ENCODE measurements around the gene UNC13B.
"Not testable (repeated sequence)": the region's sequence is repeated elsewhere in the genome, so short reads cannot be mapped to it uniquely, and the experiment has no call there.

The UNC13B gene

DNA sequence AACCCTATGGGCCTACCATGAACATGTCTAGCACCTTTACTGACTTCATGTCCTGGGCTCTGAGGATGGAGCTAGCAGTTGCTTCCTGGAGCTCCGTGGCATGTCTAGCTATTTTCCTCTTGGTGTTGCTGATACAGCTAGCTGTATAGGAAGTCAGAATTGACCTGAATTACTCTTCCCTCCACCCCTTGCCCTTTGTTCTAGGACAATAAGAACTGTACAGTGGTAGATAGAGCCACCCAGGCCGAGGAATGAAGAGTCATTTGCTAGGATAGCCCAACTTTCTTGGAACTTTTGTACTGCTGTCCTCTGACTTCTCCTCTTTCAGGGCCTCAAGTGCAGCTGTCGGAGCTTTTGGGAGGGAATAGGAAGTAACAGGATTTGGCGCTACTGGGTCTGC lies 218.2 kb downstream of the UNC13B start:
- no peak for DNase-seq (ENCODE audit: low spot score)

DNA sequence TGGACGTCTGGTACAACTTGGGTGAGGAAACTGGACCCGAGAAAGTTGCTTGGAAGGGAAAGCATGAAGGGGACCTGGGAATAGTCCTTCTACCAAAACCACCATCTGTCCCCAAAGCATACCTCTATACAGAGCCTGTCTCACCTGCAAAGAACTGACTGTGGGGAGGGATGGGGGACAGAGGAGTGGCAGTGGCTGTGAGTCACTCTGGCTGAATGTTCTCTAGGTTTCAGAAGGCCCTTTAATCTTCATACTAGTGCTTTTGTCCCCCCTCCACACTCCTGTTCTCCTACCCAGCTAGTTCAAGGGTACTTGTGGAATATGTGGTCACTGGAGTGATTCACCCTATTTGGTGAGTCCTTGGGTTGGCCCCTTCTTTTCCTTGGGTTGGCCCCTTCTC lies 218.8 kb downstream of the UNC13B start:
- DNase-seq (ENCODE audit: low spot score): no peak

DNA sequence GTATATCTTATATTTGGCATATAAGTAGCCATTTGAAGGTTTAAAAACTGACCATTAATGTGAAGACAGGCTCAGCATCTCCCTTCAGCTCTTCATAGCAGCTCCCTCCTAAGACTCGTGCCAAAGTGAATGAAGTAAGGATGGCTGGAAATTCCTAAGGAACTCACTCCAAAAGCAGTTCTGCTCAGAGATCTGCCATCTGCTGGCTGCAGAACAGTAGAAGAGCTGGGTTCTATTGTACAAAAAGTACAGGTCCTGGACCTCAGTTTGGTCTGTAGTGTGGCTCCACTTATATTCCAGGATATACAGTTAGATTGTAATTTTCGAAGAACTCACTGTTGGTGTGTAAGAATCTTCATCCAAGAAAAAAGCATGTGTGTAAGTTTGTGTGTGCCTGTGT lies 223.2 kb downstream of the UNC13B start:
- no peak for DNase-seq (ENCODE audit: low spot score)

DNA sequence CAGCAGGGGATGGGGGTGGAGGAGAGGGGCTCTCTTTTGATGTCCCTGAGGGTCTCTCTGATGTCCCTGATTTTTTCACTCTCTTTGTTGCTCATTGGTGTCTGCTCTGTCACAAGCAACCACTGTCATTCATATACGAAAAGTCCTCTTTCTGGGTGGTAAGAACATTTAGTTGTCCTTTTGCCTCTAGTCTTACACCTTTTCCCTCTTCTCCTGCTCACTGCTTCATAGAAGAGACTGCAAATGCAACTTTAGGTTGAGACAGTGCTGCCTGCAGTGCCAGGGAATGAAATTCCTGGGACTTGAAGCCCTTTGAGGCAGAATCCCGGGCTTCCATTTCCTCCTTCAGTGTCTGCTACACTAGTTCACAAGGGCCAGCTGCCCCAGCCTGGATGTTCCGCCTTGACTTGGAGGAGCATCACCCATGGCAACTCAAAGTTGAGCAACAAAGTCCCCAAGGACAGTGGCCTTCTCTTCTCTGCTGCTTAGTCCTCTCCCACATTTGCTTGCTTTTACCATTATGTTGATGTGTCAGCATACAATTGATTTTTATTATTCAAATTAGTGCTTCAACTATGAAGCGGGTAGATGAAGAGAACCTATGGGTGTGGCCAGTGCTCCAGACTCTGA lies 233.4 kb downstream of the UNC13B start:
- no peak for DNase-seq (ENCODE audit: low spot score)

DNA sequence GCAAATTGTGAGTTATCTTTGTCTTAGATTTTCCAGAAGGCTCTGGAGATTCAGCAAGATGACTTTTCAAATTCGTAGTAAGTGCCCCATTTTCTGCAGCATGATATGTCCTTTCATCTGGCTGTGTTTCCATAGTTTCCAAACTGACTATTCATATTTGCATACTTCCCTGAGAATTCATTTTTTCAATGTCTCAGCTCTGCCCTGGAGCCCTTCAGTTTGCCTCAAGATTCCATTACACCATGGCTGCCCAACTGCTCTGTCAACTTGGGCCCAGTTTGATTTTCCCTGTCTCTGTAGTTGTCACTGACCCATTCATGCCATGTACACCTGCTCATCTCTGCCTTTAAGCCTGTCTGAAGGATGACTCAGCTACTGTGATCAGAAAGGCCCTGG lies 233.9 kb downstream of the UNC13B start:
- no peak for DNase-seq (ENCODE audit: low spot score)

DNA sequence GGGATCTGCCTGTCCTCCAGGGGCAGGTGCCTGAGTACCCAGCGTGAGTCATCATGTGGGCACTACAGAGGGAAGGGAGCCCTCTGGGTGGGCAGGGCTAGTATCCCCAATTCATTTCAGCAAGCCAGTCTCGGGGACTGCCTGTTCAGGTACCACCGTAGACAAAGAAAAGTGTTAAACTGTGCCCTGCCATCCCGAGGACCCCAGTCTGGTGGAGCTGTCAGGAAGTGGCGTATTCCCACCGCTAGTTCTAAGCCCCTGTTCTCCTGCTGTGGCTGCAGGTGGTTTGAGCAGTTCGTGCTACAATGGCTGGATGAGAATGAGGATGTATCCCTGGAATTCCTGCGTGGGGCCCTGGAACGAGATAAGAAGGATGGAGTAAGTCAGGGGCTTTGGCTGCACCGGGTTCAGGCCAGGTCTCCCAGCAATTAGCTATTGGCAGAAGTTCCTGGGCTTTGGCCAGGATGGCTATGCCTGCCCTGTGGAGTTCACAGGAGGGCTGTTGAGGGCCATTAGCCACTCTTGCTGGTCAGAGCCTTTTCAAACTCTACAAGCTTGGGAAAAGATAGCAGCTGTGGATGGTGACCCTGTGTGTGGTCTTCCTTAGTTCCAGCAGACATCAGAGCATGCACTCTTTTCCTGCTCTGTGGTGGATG lies 234.9 kb downstream of the UNC13B start:
- DNase-seq (ENCODE audit: low spot score): no peak

DNA sequence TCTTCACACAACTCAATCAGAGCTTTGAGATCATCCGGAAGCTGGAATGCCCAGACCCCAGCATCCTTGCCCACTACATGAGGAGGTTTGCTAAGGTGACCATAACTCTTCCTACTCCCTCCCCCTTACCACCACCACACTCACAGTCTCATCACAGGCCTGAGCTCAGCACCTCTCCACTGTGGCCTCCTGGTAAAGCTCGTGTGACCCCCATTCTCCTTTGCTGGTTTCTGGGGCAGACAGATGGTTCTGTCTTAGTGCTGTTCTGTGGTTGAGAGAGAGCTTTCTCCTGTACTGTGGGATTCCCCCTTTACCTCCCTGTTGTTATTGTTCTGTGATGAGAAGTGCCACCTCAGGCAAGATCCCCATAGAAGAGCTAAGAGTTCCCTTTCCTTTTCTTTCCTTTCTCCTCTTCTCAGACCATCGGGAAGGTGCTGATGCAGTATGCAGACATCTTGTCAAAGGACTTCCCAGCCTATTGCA lies 235.4 kb downstream of the UNC13B start:
- DNase-seq (ENCODE audit: low spot score): no peak

DNA sequence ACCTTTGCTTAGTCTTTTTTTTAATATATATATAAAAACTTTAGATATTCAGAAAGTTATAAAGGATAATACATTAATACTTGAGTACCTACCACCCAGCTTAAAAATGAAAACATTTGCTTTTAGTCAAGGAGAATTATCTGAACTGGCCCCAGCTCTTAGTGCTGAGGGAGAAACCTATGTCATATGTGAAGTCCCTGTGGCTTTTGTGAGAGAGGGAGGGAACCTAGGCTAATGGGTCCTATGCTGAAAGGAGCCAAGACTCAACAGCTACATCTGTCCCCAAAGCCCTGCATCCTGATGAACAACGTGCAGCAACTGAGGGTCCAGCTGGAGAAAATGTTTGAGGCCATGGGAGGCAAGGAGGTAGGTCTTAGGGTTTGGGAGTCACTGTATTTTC lies 236.1 kb downstream of the UNC13B start:
- no peak for DNase-seq (ENCODE audit: low spot score)

DNA sequence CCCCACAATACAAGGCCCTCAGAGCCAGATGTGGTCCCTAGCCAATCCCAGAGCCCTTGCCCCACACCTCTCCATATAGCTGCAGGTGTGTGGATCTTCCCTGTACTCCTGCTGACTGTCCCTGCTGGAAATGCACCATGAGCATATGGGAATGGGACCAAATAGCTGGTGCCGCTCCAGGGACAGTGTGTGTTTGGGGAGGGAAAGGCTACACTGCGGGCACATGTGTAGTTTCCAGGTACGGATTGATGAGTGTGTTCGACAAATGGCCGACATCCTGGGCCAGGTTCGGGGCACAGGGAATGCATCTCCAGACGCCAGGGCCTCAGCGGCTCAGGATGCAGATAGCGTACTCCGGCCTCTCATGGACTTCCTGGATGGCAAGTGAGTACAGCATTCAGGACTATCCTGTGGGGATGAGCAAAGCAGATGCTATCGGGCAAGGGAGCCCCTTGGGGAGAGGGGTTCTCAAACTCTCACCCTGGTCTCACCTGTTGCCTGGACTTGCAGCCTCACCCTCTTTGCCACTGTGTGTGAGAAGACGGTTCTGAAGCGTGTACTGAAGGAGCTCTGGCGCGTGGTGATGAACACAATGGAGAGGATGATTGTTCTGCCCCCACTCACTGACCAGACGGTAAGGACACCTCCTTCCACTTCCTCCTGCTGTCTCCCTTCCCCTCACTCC lies 237.0 kb downstream of the UNC13B start:
- no peak for DNase-seq (ENCODE audit: low spot score)

DNA sequence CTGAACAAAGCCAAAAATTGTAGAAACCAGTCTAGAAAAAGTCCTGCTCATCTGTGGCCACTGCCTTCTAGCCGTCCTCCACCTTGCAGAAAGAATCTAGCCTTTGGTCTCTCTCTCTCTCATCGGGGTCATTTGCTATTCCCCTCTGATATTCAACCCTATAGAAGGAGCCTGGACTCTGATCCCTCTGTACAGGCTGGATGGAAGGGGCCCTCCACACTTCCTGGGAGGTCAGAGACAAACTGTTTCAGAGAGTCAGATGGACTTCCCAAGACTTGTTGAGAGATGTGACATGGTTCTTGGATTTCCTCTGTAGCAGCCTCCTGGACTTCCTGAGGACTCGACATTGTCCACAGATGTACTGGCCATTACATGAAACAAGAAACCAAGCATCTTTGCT lies 243.1 kb downstream of the UNC13B start:
- DNase-seq (ENCODE audit: low spot score): no peak

DNA sequence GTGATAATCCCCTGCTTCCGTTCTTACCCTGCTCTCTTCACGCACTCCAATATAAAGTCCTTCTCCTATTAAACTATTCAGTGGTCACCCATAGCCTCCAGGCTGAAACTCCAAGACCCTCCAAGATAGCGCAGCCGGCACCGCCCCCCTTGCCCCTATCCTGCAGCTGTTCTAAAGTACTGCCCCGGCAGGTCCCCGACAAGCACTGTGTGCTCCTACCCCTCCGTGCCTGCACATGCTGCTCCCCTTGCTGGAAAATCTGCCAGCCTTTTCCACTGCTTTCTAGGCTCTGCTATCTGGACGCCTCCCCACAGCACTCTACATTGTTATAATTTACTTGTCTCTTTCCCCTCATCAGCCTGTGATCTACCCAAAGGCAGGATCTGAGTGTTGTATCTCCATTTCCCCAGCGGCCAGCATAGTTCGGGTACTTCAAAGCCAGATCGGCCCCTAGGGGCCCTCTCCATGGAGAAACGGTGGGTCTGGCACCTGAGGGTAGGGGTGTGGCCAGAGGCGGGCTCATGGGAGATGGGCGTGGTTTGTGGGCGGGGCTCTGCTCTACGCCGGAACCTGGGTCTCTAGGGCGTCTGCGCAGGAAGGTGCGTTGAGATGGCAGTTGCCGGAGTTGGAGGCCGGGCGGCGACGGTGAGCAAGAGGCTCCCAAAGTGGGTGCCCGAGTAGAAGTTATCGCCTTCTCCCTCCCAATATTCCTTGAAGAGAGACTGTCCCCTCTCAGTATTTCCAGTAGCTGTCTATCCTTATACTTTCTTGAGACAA lies 244.6 kb downstream of the UNC13B start:
- DNase-seq (ENCODE audit: low spot score): no peak

DNA sequence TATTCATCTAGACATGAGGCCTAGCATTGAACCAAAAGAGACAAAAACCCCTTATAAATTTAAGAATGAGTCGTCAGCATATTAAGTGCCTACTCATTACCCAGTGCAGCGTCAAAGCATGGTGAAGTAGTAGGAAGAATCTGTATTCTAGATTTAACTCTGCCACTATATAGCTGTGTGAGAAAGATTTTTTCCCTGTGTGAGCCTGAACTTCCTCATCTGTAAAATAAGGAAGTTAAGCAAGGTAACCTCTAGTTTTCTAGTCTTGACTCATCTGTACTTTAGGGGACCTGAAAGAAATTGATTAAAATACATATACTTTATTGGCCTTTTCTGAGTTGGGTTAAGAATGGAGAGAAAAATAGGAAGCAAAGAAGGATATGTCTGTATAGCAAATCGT lies 246.0 kb downstream of the UNC13B start:
- no peak for DNase-seq (ENCODE audit: low spot score)

DNA sequence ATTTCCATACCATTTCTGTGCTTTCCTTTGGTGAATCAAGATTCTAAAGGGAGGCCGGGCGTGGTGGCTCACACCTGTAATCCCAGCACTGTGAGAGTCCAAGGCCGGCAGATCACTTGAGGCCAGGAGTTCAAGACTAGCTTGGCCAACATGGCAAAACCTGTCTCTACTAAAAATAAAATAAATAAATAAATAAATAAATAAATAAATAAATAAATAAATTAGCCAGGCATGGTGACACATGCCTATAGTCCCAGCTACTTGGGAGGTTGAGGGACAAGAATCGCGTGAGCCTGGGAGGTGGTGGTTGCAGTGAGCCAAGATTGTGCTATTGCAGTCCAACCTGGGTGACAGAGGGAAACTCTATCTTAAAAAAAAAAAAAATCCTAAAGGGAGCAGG lies 247.6 kb downstream of the UNC13B start:
- not testable (repeated sequence) for DNase-seq (ENCODE audit: low spot score)

DNA sequence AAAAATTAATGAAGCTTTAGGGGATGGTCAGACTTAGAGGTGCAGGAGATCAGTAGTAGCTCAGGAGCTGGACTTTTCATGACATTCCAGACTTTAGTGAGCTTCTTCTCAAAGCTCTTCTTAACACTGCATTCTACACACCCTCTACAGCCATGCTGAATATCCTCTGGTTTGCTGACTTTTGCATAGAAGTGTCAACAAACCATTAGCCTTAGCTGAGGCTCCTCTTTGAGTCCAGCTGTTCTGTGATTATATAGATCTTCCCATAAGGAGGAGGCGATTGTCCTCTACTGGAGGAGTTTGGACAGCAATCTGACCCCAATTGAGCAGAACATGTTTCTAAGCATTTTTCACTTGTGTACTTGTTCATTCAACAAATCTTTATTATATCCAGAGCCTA lies 253.1 kb downstream of the UNC13B start:
- no peak for DNase-seq (ENCODE audit: low spot score)

DNA sequence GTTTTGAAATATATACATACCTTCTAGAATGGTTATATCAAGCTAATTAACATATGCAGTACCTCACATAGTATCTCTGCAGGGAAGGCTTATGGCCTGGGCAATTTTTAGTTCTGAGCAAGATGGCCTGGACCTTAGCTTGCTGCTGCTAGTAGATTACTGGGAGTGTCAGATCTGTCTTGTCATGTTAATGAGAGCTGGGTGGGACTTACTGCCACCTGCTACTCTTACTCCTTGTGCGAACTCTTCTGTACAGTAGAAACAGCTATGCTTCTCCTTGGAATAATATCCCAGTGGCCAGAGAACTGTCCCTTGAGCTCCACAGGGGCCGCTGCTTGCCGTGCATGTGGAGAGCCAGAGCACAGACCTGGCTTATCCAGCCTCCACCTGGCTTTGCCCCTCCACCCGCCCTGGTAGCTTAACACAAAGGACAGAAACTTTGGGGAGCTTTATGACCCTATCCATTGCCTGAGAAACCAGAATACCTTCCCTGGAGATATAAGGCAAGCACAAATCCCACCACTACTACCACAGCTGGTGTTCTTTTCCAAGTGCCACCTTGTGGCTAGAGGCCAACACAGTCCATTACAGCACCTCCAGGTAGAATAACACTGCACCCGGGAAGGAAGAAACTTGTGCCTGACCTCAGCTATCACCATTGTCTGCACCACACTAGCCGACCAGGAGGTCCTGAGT lies 253.7 kb downstream of the UNC13B start:
- no peak for DNase-seq (ENCODE audit: low spot score)

DNA sequence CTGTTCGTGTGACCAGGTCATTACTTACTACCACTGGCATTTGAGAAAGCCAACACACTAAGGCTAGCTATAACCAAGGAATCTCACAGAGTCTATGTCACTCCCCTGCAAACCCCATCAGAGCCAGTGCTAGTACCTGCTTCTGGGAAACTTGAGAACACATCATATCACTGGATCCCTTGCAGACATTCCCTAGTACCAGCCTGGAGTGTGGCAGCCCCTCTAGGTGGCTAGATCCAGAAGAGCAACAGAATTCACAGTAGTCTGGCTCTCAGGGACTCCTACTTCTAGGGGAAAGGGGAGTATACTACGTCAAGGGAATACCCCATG lies 254.3 kb downstream of the UNC13B start:
- DNase-seq (ENCODE audit: low spot score): no peak

DNA sequence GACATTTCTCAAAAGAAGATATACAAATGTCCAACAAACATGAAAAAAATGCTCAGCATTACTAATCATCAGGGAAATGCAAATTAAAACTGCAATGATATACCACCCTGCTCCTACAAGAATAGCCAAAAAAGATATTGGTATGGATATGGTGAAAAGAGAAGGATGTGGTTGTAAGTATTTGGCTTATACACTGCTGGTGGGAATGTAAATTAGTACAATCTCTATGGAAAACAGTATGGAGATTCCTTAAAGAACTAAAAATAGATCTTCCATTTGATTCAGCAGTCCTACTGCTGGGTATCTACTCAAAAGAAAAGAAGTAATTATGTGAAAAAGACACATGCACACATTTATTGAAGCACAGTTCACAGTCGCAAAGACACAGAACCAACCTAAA lies 260.5 kb downstream of the UNC13B start:
- no peak for DNase-seq (ENCODE audit: low spot score)

DNA sequence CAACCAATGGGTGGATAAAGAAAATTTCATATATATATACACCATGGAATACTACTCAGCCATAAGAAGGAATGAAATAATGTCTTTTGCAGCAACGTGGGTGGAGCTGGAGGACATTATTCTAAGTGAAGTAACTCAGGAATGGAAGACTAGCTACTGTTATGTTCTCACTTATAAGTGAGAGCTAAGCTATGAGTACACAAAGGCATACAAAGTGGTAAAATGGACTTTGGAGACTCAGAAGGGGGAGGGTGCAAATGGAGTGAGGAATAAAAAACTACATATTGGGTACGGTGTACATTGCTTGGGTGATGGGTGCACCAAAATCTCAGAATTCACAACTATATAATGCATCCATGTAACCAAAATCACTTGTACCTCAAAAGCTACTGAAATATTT lies 260.9 kb downstream of the UNC13B start:
- no peak for DNase-seq (ENCODE audit: low spot score)

DNA sequence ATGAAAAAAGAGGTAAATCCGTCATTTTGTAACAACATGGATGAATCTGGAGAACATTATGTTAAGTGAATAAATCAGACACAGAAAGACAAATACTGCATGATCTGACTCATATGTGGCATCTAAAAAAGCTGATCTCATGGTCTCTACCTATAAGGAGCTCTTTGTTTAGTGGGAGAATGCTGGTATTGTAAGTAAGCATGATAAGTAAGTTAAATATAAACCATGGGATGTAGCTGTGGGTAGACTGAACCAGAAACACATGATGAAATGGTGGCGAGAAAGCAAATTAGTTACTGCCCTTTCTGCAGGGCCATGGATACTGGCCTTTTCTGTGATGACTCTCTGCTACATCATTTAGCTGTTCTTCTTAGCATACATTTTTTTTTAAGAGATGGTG lies 261.7 kb downstream of the UNC13B start:
- peak; percentile 95 for DNase-seq (ENCODE audit: low spot score)

DNA sequence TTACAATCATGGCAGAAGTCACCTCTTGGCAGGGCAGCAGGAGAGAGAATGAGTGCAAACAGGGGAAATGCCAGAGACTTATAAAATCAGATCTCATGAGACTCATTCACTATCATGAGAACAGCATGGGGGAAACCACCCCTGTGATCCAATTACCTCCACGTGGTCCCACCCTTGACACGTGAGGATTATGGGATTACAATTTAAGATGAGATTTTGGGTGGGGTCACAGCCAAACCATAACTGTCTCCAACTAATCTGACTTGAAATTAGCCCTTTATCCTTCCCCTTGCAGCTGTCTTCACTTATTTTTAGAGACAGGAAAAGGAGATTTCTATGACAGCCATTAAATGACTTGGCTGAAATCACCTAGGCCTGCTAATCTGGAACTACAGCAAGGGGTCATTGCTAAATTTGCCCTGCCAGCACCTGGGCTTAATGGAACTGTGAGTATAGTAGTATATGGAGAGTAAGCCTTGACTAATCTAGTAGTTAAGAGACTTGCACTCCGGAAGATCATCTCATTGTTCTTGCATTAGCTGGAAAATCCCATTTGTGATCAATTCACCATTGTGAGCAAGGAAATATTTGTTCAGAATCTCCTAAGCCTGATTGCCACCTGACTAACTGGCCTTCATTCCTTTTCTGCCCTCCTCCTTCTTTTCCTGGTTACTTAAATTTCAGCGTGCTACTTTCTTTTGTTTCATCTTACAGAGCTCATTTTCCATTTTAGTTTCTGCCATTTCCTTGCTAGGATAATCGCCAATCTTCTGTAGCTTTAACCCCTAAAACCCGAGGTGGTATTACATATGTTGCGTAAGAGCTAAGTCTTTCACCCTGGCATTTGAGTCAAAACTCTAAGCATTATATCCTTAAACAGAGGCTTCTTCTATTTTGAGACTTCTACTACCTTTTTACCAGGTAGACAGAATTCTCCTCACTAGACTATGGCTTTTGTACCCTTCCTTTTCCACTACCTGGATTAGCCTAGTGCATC lies 262.8 kb downstream of the UNC13B start:
- DNase-seq (ENCODE audit: low spot score): no peak

DNA sequence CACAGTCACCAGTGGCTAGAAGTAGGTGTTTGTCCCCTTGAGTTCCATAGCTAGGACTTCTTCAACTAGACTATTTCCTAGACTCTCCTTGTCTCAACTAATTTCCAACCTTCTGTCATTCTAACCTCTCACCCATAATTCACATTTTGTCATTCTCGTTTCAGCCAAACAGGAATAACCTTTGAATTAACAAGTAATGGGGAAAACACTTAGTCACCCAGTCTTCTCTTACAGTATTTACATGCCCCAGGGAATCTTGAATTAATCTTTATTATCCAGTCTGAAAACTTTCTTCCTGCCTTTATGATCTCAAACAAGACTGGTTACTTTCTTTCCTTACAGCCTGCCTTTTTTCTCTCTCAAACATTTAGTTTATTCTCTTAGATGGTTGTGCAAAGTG lies 264.8 kb downstream of the UNC13B start:
- DNase-seq (ENCODE audit: low spot score): peak; percentile 49

Measured in COLO829 (cell line).